Brain microvascular endothelial cell (primary cell): ENCODE data around the gene FXYD4.

Experiments used
- DNase-seq: peaks from one replicate; pipeline ENCODE4 v3.0.0-alpha.2; 2020
- H3K27ac ChIP-seq: fragments of 250-450 bp; sonication (Bioruptor Pico); 2 replicates; pipeline ENCODE4 v1.5.1; 2020; ENCODE audit warnings: mild to moderate bottlenecking, moderate library complexity
- H3K27me3 ChIP-seq: fragments of 250-450 bp; sonication (Bioruptor Pico); replicated peaks from 2 replicates; pipeline ENCODE4 v1.5.1; 2020; ENCODE audit warnings: mild to moderate bottlenecking
- H3K36me3 ChIP-seq: fragments of 250-450 bp; sonication (Bioruptor Pico); replicated peaks from 2 replicates; pipeline ENCODE4 v1.5.1; 2020; ENCODE audit warnings: mild to moderate bottlenecking
- H3K4me3 ChIP-seq: 2 replicates; pipeline ENCODE4 v1.5.1; 2011; ENCODE audit warnings: low read depth, mild to moderate bottlenecking, control low read depth, low read length, moderate library complexity
- CTCF ChIP-seq: IDR thresholded peaks from 2 replicates; pipeline ENCODE4 v1.5.1; 2011; ENCODE audit warnings: low read depth, mild to moderate bottlenecking, moderate library complexity, low read length, control low read depth, inconsistent platforms; ENCODE audit errors: missing control alignments
- in situ Hi-C: cut with HindIII; loops from 2 replicates; pipeline ENCODE4 v1.10.0; 2017; ENCODE audit warnings: low sequenced_read_pairs, low pct_ligation_motif_present

Gene FXYD4

GRCh38 chr10:43376828-43377423 lies 5.5 kb downstream of the FXYD4 start:
- H3K27ac ChIP-seq, result no peak overlapping the region
- no peak for DNase-seq
- no peaks in the 10 kb centered on the region for H3K36me3 ChIP-seq
- no peak overlapping the region for H3K4me3 ChIP-seq
- H3K27me3 ChIP-seq, result no peaks in the 10 kb centered on the region
- no peak for TF ChIP-seq CTCF
- in situ Hi-C loops, result no loop called here

GRCh38 chr10:43377424-43377883 lies 6.0 kb downstream of the FXYD4 start:
- TF ChIP-seq CTCF, result no peak
- in situ Hi-C loops, result no loop called here
- no peak for DNase-seq
- Histone ChIP-seq H3K36me3 (no peaks in the 10 kb centered on the region), H3K27ac (no peak overlapping the region), H3K4me3 (no peak overlapping the region), H3K27me3 (no peaks in the 10 kb centered on the region)

GRCh38 chr10:43380610-43381222 lies 9.3 kb downstream of the FXYD4 start:
- no peak overlapping the region for H3K27ac ChIP-seq
- H3K36me3 ChIP-seq, result peaks cover 3% of the 10 kb centered on the region
- in situ Hi-C loops, result no loop called here
- no peak overlapping the region for H3K4me3 ChIP-seq
- DNase-seq, result no peak
- TF ChIP-seq CTCF, result no peak
- H3K27me3 ChIP-seq, result no peaks in the 10 kb centered on the region

GRCh38 chr10:43383204-43383971 lies 12.0 kb downstream of the FXYD4 start:
- no peak overlapping the region for H3K4me3 ChIP-seq
- no peak for DNase-seq
- in situ Hi-C loops, result no loop called here
- TF ChIP-seq CTCF, result no peak
- H3K27me3 ChIP-seq, result no peaks in the 10 kb centered on the region
- no peak overlapping the region for H3K27ac ChIP-seq
- peaks cover 27% of the 10 kb centered on the region for H3K36me3 ChIP-seq

GRCh38 chr10:43384252-43385221 lies 13.1 kb downstream of the FXYD4 start:
- DNase-seq, result no peak
- Histone ChIP-seq H3K36me3 (peaks cover 31% of the 10 kb centered on the region), H3K27ac (no peak overlapping the region), H3K4me3 (no peak overlapping the region), H3K27me3 (no peaks in the 10 kb centered on the region)
- in situ Hi-C loops, result no loop called here
- TF ChIP-seq CTCF, result no peak
